ENCODE measurements around the gene HDAC9. TPM values are rescaled to one million over a fixed set of nuclear protein-coding genes. Genes with fewer than 3 reads are reported as not detected.
A peak's percentile ranks its signal among the peaks of the same experiment; 100 is the strongest.
"Not testable (repeated sequence)": the region's sequence is repeated elsewhere in the genome, so short reads cannot be mapped to it uniquely, and the experiment has no call there.

HDAC9 gene
- total RNA-seq, 1 experiment from 2014 or later = 19.5 TPM

GRCh38 chr7:19026888-19027287, 531.3 kb downstream of the HDAC9 start:
- in situ Hi-C loops (cut with HindIII; ENCODE audit: low pct_unique_long_range_greater_than_20kb, low sequenced_read_pairs) = no loop called here

GRCh38 chr7:19030281-19030680, 534.7 kb downstream of the HDAC9 start:
- in situ Hi-C loops (cut with HindIII; ENCODE audit: low pct_unique_long_range_greater_than_20kb, low sequenced_read_pairs) = no loop called here
- DNase-seq (ENCODE audit: low read depth) = no peak

More at GRCh38 chr7:19026888-19027287, 531.3 kb downstream of the HDAC9 start:
- DNase-seq (ENCODE audit: low read depth) = no peak

GRCh38 chr7:19032942-19033341, 537.4 kb downstream of the HDAC9 start:
- DNase-seq (ENCODE audit: low read depth); in situ Hi-C loops (cut with HindIII; ENCODE audit: low pct_unique_long_range_greater_than_20kb, low sequenced_read_pairs): not testable (repeated sequence)

- in situ Hi-C loops (cut with HindIII; ENCODE audit: low pct_unique_long_range_greater_than_20kb, low sequenced_read_pairs) = no loop called here
- peak; percentile 3 for DNase-seq (ENCODE audit: low read depth)
These were observed 556.3 kb downstream of the HDAC9 start for GRCh38 chr7:19051767-19052375.

All from Caki2 (cell line).